ENCODE data around the gene UQCR10.

Gene UQCR10

DNA sequence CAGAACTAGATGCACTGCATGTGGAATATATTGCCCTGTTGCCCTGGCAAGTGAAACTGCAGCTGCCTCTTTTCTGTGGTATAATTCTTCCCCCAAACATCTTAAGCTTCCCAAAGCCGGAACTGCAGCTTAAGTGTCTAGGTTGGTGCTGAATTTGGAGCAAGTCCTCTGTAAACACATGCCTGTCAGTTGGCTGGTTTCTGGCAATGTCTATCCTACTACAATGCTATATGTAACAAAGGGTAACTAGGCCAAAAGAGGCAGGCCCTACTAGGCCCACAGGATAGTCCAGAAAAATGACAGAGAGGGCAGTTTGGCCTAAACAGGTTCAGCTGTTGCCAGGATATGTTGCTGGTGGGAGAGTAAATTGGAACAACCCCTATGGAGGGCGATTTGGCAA lies 43.0 kb downstream of the UQCR10 start:
- POLR2A ChIA-PET: no interaction called here
- CTCF ChIA-PET: no interaction called here
- TF ChIP-seq, protein P1, sequence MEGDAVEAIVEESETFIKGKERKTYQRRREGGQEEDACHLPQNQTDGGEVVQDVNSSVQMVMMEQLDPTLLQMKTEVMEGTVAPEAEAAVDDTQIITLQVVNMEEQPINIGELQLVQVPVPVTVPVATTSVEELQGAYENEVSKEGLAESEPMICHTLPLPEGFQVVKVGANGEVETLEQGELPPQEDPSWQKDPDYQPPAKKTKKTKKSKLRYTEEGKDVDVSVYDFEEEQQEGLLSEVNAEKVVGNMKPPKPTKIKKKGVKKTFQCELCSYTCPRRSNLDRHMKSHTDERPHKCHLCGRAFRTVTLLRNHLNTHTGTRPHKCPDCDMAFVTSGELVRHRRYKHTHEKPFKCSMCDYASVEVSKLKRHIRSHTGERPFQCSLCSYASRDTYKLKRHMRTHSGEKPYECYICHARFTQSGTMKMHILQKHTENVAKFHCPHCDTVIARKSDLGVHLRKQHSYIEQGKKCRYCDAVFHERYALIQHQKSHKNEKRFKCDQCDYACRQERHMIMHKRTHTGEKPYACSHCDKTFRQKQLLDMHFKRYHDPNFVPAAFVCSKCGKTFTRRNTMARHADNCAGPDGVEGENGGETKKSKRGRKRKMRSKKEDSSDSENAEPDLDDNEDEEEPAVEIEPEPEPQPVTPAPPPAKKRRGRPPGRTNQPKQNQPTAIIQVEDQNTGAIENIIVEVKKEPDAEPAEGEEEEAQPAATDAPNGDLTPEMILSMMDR (IDR thresholded peaks at IDR 0.05; ENCODE audit: control extremely low read depth, extremely low read depth, low read depth, missing control alignments): no peak
- DNase-seq (ENCODE audit: extremely low spot score): no peak

DNA sequence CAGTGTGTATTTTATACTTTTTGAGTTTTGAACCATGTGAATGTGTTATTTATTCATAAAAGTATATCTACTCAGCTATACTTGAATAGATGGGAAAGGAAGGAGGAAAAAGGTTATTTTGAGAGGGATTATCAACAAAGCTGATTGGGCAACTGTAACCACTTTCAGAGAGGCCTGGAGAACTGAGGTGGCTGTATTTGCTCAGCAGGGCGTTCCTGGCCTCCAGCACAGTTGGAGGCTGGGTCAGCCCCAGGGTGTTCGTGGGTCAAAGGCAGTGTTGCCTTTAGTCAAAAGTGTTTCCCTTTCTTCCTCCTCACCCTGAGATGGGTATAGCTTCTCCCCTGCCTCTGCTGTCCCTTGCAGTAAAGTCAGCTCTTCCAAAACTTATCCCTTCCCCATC lies 44.2 kb downstream of the UQCR10 start:
- TF ChIP-seq, protein P1 (IDR thresholded peaks at IDR 0.05; ENCODE audit: control extremely low read depth, extremely low read depth, low read depth, missing control alignments): no peak
- POLR2A ChIA-PET: no interaction called here
- DNase-seq (ENCODE audit: extremely low spot score): no peak
- CTCF ChIA-PET: interaction anchor here (1.2 kb wide), 1 partner anchor 9 kb away, joined by 4 read pairs; no protein-coding TSS in a partner anchor

DNA sequence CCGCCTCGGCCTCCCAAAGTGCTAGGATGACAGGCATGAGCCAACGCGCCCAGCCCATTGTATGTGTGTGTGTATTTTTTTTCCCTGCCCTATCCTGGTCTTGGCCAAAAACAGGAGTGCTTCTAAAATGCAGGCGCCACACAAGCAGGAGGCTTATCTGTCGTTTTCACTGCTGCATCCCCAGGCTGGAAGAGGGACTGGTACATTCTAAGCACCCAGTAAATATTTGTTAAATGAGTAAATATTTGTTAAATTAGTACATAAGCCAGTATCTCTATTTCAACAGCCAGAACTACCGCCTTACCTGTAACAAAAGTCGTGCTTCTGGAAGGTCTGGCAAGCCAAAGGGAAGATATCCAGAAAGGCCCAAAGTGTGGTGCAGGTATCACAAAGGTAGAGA lies 46.0 kb downstream of the UQCR10 start:
- DNase-seq (ENCODE audit: extremely low spot score): no peak
- ChIA-PET CTCF (no interaction called here), POLR2A (no interaction called here)
- TF ChIP-seq, protein P1 (IDR thresholded peaks at IDR 0.05; ENCODE audit: control extremely low read depth, extremely low read depth, low read depth, missing control alignments): no peak

DNA sequence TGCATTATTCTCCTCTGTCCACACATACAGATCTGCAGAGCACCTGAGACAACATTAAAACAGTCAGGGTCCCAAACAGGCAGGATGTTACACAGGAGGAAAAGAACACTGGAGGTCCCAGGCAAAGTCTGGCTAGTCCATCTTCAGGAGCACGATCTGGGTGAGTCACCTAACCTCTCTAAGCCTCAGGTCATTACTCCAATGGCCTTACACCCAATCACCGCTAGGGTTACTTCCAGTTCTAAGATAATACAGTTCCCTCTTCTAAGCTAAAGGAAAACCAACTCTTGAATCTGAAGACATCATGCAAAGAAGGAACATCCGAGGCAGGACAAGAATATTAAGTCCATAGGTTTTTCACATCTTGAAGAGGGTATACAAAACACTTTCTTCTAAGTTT lies 46.4 kb downstream of the UQCR10 start:
- POLR2A ChIA-PET: no interaction called here
- TF ChIP-seq, protein P1 (IDR thresholded peaks at IDR 0.05; ENCODE audit: control extremely low read depth, extremely low read depth, low read depth, missing control alignments): no peak
- no peak for DNase-seq (ENCODE audit: extremely low spot score)
- CTCF ChIA-PET: interaction anchor here (1.0 kb wide), 1 partner anchor 10 kb away, joined by 3 read pairs; no protein-coding TSS in a partner anchor

DNA sequence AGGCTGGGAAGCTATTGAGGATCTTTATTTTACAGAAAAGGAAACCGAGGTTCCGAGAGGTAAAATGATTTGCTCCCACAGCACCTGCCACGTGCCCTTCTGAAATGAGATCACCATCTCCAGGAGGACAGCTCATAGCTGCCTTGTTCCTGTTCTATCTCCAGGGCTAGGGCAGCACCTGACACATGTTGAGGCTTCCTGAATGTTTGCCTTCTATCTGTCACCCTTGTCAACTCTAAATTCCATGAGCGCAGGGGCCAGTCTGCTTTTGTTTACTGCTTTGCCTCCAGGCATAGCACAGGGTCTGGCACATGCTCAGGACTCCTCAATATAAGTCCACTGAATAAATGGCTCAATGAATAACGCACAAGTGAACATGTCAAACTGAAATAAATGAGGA lies 46.8 kb downstream of the UQCR10 start:
- CTCF ChIA-PET: interaction anchor here (1.0 kb wide), 1 partner anchor 10 kb away, joined by 3 read pairs; no protein-coding TSS in a partner anchor
- POLR2A ChIA-PET: no interaction called here
- TF ChIP-seq, protein P1 (IDR thresholded peaks at IDR 0.05; ENCODE audit: control extremely low read depth, extremely low read depth, low read depth, missing control alignments): no peak
- no peak for DNase-seq (ENCODE audit: extremely low spot score)

DNA sequence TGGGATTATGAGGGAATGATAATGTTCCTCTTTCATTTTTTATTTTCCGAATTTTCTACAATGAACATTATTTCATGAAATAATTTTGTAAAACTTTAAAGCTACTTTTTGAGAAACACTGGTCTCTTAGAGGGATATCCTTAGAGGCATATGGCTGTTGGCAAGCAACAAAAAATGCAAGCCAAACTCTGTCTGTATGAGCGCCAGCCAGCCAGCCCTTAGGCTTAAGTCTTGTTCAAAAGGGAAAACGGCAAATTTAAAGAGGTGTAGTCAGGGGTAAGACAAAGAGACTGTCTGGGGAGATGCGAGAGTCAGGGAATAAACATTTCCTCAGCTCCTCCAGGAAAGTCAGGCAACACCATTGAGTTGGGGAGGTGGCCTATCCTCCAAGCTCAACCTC lies 48.4 kb downstream of the UQCR10 start:
- ChIA-PET CTCF (interaction anchor here (1.0 to 1.6 kb wide), 3 partner anchors 13 to 190 kb away, joined by 3 to 6 read pairs (median 3); no protein-coding TSS in a partner anchor), POLR2A (no interaction called here)
- TF ChIP-seq, protein P1 (IDR thresholded peaks at IDR 0.05; ENCODE audit: control extremely low read depth, extremely low read depth, low read depth, missing control alignments): no peak
- no peak for DNase-seq (ENCODE audit: extremely low spot score)

DNA sequence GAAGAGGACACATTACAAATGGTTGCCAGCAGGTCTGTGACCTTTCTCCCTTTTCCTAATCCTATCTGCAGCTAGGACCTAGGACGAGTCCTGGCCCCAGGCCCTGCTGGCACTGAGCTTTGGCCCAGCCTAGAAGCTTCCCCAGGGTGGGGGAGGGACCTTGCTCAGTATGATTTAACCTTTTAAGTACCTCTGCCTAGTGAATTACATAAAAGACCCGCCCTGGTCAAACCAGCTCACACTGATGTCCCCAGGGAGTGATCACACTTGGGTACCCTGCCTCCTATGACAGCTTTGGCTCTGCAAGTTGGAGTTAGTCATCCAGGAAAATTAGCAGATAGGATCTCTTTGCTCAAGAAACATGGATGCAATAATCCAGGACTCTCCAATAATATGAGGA lies 49.0 kb downstream of the UQCR10 start:
- POLR2A ChIA-PET: no interaction called here
- TF ChIP-seq, protein P1 (IDR thresholded peaks at IDR 0.05; ENCODE audit: control extremely low read depth, extremely low read depth, low read depth, missing control alignments): no peak
- DNase-seq (ENCODE audit: extremely low spot score): no peak
- CTCF ChIA-PET: interaction anchor here (1.1 to 1.6 kb wide), 3 partner anchors 14 to 108 kb away, joined by 3 to 6 read pairs (median 3); no protein-coding TSS in a partner anchor
